ENCODE results near the gene RAB10.

DNA sequence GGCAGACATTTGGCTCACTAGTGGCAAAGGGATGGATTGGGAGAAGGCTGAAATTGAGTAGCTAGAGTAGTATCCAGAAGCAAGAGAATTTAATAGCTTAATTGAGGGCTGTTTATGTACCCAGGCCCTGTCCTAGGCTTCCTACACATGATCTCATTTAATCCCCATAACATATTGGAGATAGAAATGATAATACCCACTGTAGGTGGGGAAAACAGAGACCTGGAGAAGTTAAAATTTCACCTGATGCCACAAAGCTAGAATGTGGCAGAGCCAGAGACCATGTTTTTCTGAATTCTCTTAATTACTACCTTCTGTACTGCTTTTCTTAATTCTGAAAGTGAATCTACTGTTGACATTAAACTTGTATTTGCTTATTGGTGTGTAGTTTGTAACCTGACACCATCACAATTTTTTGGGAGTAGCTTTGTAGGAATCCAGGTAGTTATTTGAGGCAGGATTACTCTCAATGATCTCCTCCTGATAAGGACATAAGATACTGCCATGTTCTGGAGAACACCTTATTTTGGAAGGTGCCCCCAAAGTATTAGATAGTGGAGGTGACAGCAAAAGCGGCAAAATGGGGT is 42.2 kb downstream of the RAB10 start:
- no peak for TF ChIP-seq POLR2A (IDR thresholded peaks at IDR 0.05)
- TF ChIP-seq CTCF (IDR thresholded peaks at IDR 0.05) = no peak
- no peak for TF ChIP-seq EP300 (IDR thresholded peaks at IDR 0.05)
- TF ChIP-seq POLR2AphosphoS5 (IDR thresholded peaks at IDR 0.05) = no peak

Data from upper lobe of left lung (tissue), 4 donors.